Endothelial cell of hepatic sinusoid (primary cell): Measurements from ENCODE around the gene IL2.

ENCODE experiments used
- in situ Hi-C: cut with HindIII; loops from 2 replicates; pipeline ENCODE4 v1.10.0; 2017; ENCODE audit warnings: low sequenced_read_pairs

The IL2 gene

GRCh38 chr4:122456231-122457116 is at the start of gene IL2:
TSS of gene IL2 (minus strand) at chr4:122456725. CDS start at chr4:122456440, 285 bp downstream.
- in situ Hi-C loops: loop anchor here (5.0 kb wide), 1 partner anchor 56 kb away; no protein-coding TSS in a partner anchor

GRCh38 chr4:122503214-122503613 is 46.7 kb upstream of the IL2 start:
- in situ Hi-C loops: no loop called here

GRCh38 chr4:122500852-122501501 is 44.5 kb upstream of the IL2 start:
- in situ Hi-C loops: no loop called here

GRCh38 chr4:122489061-122489460 is 32.5 kb upstream of the IL2 start:
- in situ Hi-C loops: no loop called here

GRCh38 chr4:122483481-122483880 is 27.0 kb upstream of the IL2 start:
- in situ Hi-C loops: no loop called here

- in situ Hi-C loops: no loop called here
These were observed 25.4 kb upstream of the IL2 start for GRCh38 chr4:122481766-122482405.

GRCh38 chr4:122480655-122481487 is 24.3 kb upstream of the IL2 start:
- in situ Hi-C loops: no loop called here

GRCh38 chr4:122479935-122480416 is 23.5 kb upstream of the IL2 start:
- in situ Hi-C loops: no loop called here

- in situ Hi-C loops: no loop called here
These were observed 20.2 kb upstream of the IL2 start for GRCh38 chr4:122476745-122477144.

- in situ Hi-C loops: no loop called here
These were observed 19.6 kb upstream of the IL2 start for GRCh38 chr4:122476126-122476525.

GRCh38 chr4:122475233-122475632 is 18.7 kb upstream of the IL2 start:
- in situ Hi-C loops: no loop called here

- in situ Hi-C loops: no loop called here
These were observed 12.9 kb upstream of the IL2 start for GRCh38 chr4:122469457-122469856.

- in situ Hi-C loops: loop anchor here (5.0 kb wide), 1 partner anchor 54 kb away; no protein-coding TSS in a partner anchor
These were observed 2.1 kb upstream of the IL2 start for GRCh38 chr4:122458625-122459024.

GRCh38 chr4:122453384-122453995 is 3.0 kb downstream of the IL2 start:
- in situ Hi-C loops: no loop called here

GRCh38 chr4:122450847-122451246 is 5.7 kb downstream of the IL2 start:
- in situ Hi-C loops: no loop called here

- in situ Hi-C loops: no loop called here
These were observed 22.2 kb downstream of the IL2 start for GRCh38 chr4:122434285-122434684.

GRCh38 chr4:122431351-122431750 is 25.2 kb downstream of the IL2 start:
- in situ Hi-C loops: no loop called here

- in situ Hi-C loops: no loop called here
These were observed 33.3 kb downstream of the IL2 start for GRCh38 chr4:122423246-122423645.

GRCh38 chr4:122412547-122412946 is 44.0 kb downstream of the IL2 start:
- in situ Hi-C loops: no loop called here

- in situ Hi-C loops: no loop called here
These were observed 52.7 kb downstream of the IL2 start for GRCh38 chr4:122403861-122404260.
